Activated CD4-positive, CD25-positive, alpha-beta regulatory T cell treated with anti-CD3 and anti-CD28 coated beads, Interleukin-2, amount 50 U/mL, for 16 hours (primary cell): Measurements from ENCODE around the gene ERRFI1.
A peak's percentile ranks its signal among the peaks of the same experiment; 100 is the strongest.
"Not testable (repeated sequence)": the region's sequence is repeated elsewhere in the genome, so short reads cannot be mapped to it uniquely, and the experiment has no call there.

Source experiments
- DNase-seq: peaks from one replicate; pipeline ENCODE4 v3.0.0-alpha.2; 2020; ENCODE audit warnings: low read depth, low spot score

ERRFI1 gene

DNA sequence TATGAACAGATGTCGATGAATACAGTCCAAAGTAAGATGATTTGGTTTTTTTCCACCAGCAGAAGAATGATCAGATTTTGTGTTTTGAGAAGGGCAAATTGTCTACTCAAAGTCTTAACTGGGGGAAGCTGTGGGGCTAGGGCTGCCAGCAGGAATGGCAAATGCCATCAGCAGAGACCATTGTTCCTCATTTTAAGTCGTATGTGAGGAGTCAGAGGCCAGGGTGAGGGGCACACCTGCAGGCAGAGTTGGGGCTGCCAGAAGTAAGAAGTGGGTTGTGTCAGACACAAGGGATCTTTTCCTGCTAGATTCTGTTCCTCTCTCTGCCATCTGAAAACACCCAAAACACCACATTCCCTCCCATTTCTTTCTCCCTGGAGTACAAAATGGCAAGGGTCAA, 55.9 kb downstream of the ERRFI1 start:
- no peak for DNase-seq

DNA sequence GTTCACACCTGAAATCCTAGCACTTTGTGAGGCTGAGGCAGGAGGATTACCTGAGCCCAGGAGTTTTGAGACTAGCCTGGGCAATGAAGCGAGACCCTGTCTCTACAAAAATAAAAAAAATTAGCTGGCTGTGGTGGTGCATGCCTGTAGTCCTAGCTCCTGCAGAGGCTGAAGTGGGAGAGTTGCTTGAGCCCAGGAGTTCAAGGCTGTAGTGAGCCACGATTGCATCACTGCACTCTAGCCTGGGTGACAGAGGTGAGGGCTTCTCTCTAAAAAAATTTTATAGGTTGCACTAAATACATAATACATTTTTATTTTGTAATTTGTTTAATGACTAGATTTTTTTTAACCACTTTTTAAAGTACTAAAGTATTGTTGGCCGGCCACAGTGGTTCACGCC, 58.5 kb downstream of the ERRFI1 start:
- DNase-seq = no peak

DNA sequence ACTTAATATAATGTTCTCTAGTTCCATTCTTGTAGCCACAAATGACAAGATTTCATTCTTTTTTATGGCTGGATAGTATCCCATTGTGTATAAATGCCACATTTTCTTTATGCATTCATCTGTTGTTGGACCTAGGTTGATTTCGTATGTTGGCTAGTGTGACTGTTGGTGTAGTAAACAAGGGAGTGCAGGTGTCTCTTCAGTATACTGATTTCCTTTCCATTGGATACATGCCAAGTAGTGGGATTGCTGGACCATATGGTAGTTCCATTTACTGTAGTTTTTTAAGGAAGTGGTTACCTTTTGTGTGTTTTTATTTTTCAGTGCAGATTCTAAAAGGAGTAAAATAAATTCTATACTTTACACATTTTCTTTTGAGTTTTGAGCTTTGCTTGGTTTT, 58.9 kb downstream of the ERRFI1 start:
- DNase-seq = no peak

DNA sequence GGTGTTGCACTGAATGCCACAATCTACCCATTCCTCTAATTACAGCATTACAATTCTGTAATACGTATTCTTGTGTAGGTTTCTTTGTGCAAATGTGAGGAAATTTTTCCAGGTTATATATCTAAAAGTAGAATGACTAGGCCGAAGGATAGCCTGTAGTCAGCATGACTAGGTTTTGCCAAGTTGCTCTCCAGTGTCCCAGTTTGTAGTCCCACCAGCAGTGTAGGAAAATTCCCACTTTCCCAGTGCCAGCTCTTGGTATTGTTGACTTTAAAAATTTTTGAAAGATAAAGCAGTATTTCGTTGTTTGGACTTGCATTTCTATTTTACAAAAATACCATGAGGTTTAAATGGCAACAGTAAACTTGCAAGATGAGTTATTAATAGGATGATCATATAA, 61.6 kb downstream of the ERRFI1 start:
- DNase-seq = no peak

DNA sequence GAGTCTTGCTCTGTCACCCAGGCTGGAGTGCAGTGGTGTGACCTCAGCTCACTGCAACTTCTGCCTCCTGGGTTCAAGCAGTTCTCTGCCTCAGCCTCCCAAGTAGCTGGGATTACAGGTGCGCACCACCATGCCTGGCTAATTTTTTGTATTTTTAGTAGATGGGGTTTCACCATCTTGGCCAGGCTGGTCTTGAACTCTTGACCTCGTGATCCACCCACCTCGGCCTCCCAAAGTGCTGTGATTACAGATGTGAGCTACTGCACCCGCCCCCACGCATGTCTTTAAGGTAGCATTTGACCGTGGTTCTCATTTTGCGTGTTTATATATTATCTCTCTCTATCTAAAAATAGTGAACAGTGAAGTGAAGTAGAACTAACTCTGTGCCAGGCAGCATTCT, 62.3 kb downstream of the ERRFI1 start:
- DNase-seq = not testable (repeated sequence)

DNA sequence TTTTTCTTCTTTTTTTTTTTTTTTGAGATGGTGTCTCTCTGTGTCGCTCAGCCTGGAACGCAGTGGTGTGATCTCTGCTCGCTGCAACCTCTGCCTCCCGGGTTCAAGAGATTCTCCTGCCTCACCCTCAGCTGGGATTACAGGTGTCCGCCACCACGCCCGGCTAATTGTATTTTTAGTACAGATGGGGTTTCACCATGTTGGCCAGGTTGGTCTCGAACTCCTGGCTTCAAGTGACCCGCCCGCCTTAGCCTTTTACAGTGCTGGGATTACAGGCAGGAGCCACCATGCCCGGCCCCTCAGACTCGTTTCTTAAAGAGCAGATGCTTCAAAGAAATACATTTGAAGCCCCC, 62.8 kb downstream of the ERRFI1 start:
- not testable (repeated sequence) for DNase-seq

DNA sequence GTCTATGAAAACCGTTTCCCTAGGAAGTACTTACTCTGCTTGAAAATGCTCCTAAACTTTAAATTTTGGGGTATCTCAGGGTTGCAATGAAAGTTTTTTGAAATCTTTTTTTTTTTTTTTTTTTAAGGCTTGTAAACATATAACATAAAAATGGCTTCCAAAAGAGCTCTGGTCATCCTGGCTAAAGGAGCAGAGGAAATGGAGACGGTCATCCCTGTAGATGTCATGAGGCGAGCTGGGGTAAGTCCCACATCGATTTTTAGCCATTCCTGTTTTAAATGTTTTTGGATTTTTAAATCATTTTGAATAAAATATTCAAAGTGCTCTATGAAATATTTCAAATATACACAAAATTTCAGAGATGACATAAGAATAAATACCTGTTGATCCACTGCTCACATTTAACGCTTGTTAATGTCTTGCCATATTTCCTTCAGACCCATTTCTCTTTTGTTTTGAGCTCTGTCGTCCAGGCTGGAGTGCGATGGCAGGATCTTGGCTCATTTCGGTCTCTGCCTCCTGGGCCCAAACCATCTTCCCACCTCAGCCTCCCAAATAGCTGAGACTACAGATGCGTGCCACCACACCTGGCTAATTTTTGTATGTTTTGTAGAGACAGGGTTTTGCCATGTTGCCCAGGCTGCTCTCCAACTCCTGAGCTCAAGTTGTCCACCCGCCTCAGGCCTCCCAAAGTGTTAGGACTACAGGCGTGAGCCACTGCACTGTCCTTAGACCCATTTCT, 63.3 kb downstream of the ERRFI1 start:
- no peak for DNase-seq

DNA sequence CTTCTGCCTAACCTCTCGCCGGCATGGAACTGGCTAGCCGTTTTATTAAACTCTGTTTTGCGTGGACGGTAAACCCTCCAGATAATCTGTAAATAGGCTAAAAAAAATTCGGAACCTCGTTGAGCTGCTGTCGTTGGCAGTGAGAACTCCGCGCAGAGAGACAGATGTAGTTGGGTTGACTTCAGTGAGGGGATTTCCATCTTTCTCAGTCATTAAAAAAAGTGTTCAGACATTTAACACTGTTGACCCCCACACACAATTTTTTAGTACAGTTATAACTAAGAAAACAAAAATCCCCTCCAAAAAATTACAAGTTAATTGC, 64.1 kb downstream of the ERRFI1 start:
- peak; percentile 17 for DNase-seq
